Inferior parietal cortex (tissue), 1 donor: Measurements from ENCODE around the gene SRP72.
A peak's percentile ranks its signal among the peaks of the same experiment; 100 is the strongest.
"Not testable (repeated sequence)": the region's sequence is repeated elsewhere in the genome, so short reads cannot be mapped to it uniquely, and the experiment has no call there.

ENCODE experiments used
- DNase-seq: peaks from one replicate; pipeline ENCODE4 v3.0.0-alpha.2; 2016; ENCODE audit errors: extremely low spot score

The SRP72 gene

DNA sequence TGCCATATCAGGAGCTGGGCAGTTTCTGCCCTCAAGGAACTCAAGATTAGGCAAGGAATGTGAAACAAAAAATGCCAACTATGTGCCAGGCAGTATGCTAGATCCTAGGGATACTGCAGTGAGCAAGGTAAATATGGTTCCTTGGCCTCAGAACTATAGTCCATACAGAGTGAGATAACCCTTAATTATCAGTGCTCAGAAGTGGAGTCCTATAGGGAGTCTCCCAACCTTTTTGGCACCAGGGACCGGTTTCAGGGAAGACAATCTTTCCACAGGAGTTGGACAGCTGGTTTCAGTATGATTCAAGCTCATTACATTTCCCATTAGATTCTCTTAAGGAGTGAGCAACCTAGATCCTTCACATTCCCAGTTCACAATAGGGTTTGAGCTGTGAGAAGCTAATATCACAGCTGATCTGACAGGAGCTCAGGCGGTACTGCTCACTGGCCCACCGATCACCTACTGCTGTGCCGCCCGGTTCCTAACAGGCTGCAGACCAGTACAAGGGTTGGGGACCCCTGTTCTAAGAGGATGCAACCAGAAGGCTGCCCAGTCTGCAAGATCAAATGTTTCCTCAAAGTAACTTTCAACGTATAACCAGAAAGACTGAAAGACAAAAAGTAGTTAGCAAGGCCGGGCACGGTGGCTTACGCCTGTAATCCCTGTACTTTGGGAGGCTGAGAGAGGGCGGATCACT lies 1.7 kb upstream of the SRP72 start:
- DNase-seq: no peak

DNA sequence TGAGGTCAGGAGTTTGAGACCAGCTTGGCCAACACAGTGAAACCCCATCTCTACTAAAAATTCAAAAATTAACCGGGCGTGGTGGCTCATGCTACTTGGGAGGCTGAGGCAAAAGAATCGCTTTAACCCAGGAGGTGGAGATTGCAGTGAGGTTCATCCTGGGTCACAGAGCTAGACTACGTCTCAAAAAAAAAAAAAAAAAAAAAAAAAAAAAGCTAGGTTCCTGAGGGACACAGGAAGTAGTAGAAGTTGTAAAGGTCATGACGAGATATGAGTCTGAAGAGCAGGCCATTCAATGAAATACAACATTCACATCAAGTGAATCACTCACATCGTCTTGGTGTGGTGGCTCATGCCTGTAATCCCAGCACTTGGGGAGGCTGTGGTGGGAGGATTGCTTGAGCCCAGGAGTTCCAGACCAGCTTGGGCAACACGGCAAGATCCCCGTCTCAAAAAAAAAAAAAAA lies 1.1 kb upstream of the SRP72 start:
- not testable (repeated sequence) for DNase-seq

DNA sequence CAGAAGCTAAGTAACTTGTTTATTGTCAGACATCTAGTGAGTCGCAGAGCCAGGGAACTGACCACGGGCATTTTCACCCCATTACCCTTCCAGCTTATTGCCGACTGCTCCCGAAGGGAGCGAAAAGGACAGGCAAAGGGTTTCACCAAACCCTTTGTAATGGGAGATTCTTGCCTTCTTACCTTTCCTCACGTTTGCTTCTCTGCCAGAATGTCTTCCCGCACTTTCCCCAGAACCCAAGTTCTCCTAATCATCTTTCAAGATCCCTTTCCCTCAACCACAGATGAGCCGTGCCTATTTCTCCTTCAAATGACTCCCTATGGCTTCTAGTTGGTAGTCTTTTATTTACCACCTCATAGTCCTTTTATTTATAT lies 520 bp upstream of the SRP72 start:
- DNase-seq: no peak

GRCh38 chr4:56468097-56468422 lies 643 bp downstream of the SRP72 start:
- peak; percentile 45 for DNase-seq

DNA sequence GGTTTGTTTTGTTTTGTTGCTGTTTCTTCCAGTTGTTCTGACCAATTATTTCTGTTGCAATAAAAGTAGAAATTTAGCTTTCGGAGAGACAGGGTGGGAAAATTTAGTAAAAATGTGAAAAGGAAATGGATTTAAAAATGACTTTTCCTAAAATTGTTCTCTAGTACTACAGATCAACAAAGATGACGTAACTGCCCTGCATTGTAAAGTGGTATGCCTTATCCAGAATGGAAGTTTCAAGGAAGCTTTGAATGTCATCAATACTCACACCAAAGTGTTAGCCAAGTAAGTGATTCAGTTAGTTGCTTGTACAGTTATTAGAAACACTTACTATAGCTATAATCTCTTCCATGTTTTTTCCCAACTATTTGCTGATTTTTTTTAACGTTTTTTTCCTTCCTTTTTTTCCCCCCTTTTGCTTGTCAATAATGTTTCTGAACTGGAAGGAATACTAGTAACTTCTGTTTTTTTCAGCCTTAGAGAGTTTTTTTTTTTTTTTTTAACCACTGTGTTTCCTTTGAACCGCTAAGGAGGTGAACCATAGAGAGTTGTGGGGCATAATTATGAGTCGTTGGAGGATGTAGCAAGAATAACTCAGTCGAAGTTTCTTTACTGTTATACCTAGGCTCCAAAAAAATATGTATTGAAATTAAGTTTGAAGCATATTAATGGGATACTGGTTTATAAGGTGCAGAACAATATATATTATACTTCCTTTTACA lies 2.2 kb downstream of the SRP72 start:
- no peak for DNase-seq

- no peak for DNase-seq
Observed at GRCh38 chr4:56475917-56476316, 8.5 kb downstream of the SRP72 start.

DNA sequence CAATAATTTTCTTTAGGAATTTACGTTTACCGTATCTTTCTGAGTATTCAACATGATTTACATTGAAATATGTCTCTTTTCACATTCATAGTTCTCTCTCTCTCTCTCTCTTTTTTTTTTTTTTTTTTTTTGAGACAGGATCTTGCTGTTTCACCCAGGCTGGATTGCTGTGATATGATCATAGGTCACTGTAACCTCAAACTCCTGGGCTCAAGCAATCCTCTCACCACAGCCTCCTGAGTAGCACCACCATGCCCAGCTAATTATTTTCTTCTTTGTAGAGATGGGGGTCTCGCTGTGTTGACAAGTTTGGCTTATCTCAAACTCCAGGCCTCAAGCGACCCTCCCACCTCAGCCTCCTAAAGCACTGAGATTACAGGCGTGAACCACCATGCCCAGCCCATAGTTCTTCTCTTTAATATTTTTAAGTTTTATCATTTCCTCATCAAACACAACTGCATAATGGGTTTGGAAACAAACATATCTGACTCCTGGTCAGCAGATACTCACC lies 9.8 kb downstream of the SRP72 start:
- DNase-seq: no peak

- DNase-seq: no peak
Observed at GRCh38 chr4:56480691-56481090, 13.3 kb downstream of the SRP72 start.

DNA sequence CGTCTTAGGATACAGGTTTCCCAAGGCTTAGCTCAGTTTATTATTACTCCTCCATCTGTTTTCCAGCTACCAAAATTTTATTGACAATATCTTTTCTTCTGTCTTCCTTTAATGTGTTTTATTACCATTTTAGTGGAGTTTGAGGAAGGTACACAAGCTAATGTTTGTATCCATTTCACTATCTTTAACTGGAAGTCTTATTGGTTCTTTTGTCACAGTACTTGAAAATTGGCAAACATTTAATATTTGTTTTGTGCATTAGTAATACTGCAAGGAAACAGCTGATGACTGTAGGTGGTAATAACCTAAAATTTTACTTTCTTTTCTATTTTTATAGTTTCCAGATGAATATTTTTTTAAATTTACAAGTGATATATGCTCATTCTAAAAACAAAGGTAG lies 28.8 kb downstream of the SRP72 start:
- DNase-seq: no peak

DNA sequence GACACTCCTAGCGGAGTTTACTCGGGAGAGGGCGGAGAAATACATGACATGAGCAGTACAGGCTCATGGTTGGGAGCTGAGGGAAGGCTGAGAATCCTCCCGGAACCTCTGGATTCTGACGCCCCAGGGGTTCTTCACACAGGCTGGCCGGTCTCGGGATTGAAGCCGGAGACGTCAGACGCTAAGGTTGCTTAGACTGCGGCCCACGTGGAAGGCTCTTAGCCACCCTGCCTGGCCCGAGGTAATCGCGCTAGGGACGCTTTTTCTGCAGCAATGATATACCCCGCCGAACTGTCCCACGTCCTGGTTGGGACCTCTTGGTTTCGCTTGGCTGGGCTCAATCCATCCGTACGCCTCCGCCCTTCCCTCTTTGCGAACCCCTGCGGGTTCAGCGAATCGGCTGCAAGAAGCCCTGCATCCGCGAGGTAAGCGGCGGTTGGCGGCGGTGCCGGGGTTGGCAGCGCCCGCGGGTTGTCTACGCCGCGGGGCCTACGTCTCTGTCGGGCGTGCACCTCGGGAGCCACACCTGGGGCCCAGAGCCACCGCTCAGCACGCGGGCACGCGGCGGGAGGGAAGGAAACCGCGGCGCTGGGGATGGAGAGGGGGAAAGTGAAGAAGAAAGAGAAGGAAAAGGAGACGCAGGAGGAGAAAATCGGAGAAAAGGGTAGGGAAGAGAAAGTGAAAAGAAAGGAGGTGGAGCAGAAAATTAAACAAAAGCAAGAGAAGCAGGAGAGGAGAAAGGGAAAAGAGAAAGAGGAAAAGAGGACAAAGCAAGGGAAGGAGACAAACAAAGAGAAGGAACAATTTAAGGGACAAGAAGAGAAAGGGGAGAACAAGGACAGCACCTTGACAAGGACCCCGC lies 38.1 kb downstream of the SRP72 start, which contains the start of gene ARL9:
Gene ARL9 (plus strand): TSS at position 523 of the 862 bp plus-strand sequence. CDS start 72 bp downstream, at position 595.
- DNase-seq: no peak

DNA sequence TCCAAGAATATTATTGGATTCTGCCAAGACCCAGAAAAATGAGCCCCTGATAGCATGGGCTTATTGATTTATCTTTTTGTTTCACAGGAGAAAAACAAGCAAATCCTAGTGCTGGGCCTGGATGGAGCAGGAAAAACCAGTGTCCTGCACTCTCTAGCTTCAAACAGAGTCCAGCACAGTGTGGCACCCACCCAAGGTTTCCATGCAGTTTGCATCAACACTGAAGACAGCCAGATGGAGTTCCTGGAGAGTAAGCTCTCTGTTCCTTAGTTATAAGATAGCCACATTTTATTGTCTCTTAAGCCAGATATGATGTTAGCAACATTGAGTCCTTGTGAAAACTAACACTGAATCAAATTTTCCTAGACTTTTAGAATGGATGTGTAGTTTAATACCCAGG lies 43.7 kb downstream of the SRP72 start:
- DNase-seq: no peak

DNA sequence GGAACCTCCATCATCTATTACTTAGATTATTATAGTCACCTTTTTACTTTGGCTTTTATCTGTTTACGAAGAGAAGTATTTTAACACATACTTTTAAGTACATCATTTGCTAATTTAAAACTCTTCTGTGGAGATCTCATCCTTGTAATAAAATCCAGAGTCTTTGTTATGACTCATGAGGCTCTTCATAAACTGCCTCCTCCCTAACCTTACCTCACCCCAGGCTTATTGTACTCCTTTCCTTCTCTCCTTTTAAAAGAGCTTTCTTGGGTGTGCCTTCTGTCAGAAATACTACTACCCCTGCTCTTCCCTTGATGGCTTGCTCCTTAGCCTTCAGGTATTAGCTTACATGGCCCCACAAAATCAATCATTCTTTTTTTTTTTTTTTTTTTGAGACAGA lies 44.7 kb downstream of the SRP72 start:
- no peak for DNase-seq

- DNase-seq: no peak
Observed at GRCh38 chr4:56513517-56513916, 46.1 kb downstream of the SRP72 start.

GRCh38 chr4:56530269-56531148 lies 63.1 kb downstream of the SRP72 start:
- DNase-seq: peak; percentile 50

DNA sequence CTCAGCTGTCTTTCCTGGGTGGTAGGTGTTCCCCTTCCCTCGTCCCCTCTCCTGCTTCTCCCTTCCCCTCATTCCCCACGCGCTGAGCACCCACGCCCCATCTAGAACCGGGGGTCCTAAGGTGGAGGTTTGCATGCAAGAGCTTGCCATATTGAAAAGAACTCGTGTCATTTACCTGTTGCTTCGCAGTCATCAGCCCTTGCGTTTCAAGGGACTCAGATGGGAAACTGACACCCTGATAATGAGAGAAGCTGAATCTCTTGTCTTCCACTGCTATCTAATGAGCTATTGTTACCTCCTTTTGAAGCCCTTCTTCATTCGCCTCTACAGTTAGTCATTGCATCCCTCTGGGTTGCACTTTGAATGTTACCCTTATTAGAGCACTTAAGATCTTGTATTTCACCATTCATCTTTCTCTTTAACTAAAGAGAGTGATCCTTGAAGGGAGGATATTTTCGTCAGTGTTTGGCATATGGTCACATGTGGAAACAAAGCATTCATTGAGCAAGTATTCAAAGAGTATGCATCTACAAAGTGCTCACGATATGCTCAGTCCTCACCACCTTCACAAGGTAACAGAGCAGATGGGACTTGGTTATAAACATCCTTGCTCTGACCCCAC lies 63.8 kb downstream of the SRP72 start:
- DNase-seq: no peak

GRCh38 chr4:56531823-56532222 lies 64.4 kb downstream of the SRP72 start:
- DNase-seq: no peak

DNA sequence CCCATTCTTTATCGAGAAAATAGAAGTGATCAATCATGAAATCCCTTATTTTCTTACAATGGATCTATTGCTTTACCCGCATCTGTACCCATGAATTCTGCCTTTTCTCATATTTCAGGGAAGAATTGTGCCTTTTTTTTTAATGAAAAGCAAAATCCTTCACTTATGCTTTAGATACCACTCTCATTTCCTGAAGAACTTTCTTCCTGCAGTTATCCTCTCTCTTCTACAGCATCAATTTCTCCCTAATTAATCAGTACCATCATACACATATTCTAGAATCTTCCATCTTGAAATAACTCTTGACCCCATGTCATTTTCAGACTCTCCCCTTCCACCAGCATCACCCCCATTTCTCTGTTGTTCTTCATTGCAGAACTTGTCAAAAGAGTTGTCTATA lies 64.8 kb downstream of the SRP72 start:
- DNase-seq: no peak

DNA sequence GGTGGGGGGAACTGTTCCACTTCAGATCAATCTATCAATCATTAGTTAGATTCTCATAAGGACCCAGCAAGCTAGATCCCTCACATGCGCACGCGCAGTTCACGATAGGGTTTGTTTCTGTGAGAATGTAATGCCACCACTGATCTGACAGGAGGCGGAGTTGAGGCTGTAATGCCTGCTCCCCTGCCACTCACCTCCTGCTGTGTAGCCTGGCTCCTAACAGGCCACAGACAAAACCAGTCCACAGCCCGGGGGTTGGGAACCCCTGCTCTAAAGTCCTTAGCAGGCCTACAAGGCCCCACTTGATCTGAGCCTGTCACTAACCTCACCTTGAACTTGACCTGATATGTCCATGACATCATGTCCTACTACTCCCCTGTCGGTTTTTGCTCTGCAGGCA lies 68.5 kb downstream of the SRP72 start:
- DNase-seq: no peak

- DNase-seq: no peak
Observed at GRCh38 chr4:56537147-56537546, 69.7 kb downstream of the SRP72 start.

- DNase-seq: no peak
Observed at GRCh38 chr4:56540826-56541225, 73.4 kb downstream of the SRP72 start.
